Renal cortical epithelial cell (primary cell): ENCODE data around the gene NMNAT3. TPM values are rescaled to one million over a fixed set of nuclear protein-coding genes. Genes with fewer than 3 reads are reported as not detected.
"Not testable (repeated sequence)": the region's sequence is repeated elsewhere in the genome, so short reads cannot be mapped to it uniquely, and the experiment has no call there.

Experiments used
- DNase-seq: peaks from one replicate; pipeline ENCODE4 v3.0.0-alpha.2; 2011; ENCODE audit warnings: low read depth
- total RNA-seq: library from RNA; depleted of rRNA; stranded (reverse); fragments of >200 nt; gene quantifications from 2 replicates; pipeline ENCODE4 v1.2.3, GENCODE V29; 2014

Gene NMNAT3
- total RNA-seq, 1 donor from 2014 or later: 11.9 TPM

- DNase-seq: no peak
Observed at GRCh38 chr3:139636511-139636910, 41.3 kb downstream of the NMNAT3 start.

- DNase-seq: no peak
Observed at GRCh38 chr3:139634111-139634635, 43.6 kb downstream of the NMNAT3 start.

- no peak for DNase-seq
Observed at GRCh38 chr3:139633511-139633910, 44.3 kb downstream of the NMNAT3 start.

GRCh38 chr3:139630542-139630941, 47.2 kb downstream of the NMNAT3 start:
- DNase-seq: no peak

GRCh38 chr3:139629033-139629432, 48.7 kb downstream of the NMNAT3 start:
- no peak for DNase-seq

GRCh38 chr3:139627759-139628158, 50.0 kb downstream of the NMNAT3 start:
- peak; percentile 11 for DNase-seq

GRCh38 chr3:139620438-139620837, 57.3 kb downstream of the NMNAT3 start:
- DNase-seq: no peak

- DNase-seq: no peak
Observed at GRCh38 chr3:139619484-139619883, 58.3 kb downstream of the NMNAT3 start.

GRCh38 chr3:139617672-139618268, 60.0 kb downstream of the NMNAT3 start:
- DNase-seq: no peak

- no peak for DNase-seq
Observed at GRCh38 chr3:139611528-139611927, 66.2 kb downstream of the NMNAT3 start.

GRCh38 chr3:139610886-139611285, 66.9 kb downstream of the NMNAT3 start:
- no peak for DNase-seq

- DNase-seq: no peak
Observed at GRCh38 chr3:139608924-139609323, 68.8 kb downstream of the NMNAT3 start.

GRCh38 chr3:139608108-139608380, 69.7 kb downstream of the NMNAT3 start:
- no peak for DNase-seq

GRCh38 chr3:139607257-139608107, 70.3 kb downstream of the NMNAT3 start:
- peak; percentile 29 for DNase-seq

- peak; percentile 31 for DNase-seq
Observed at GRCh38 chr3:139602003-139602402, 75.8 kb downstream of the NMNAT3 start.

- peak; percentile 21 for DNase-seq
Observed at GRCh38 chr3:139601191-139601961, 76.4 kb downstream of the NMNAT3 start.

GRCh38 chr3:139597947-139598346, 79.8 kb downstream of the NMNAT3 start:
- no peak for DNase-seq

- DNase-seq: not testable (repeated sequence)
Observed at GRCh38 chr3:139591186-139591585, 86.6 kb downstream of the NMNAT3 start.

GRCh38 chr3:139588450-139588849, 89.3 kb downstream of the NMNAT3 start:
- no peak for DNase-seq

GRCh38 chr3:139587797-139588196, 90.0 kb downstream of the NMNAT3 start:
- DNase-seq: no peak

GRCh38 chr3:139586420-139587017, 91.3 kb downstream of the NMNAT3 start:
- DNase-seq: no peak

GRCh38 chr3:139585820-139586219, 92.0 kb downstream of the NMNAT3 start:
- DNase-seq: no peak
